Left kidney (tissue), 2 donors: ENCODE data around the gene PRKCA. TPM values are rescaled to one million over a fixed set of nuclear protein-coding genes. Genes with fewer than 3 reads are reported as not detected.
"Not testable (repeated sequence)": the region's sequence is repeated elsewhere in the genome, so short reads cannot be mapped to it uniquely, and the experiment has no call there.

Source experiments
- DNase-seq: peaks from one replicate; pipeline ENCODE4 v3.0.0-alpha.2; 2013
- polyA plus RNA-seq: library from polyadenylated mRNA; unstranded; fragments of 120-200 nt; gene quantifications from one replicate; pipeline ENCODE4 v1.2.1, GENCODE V29; 2013; ENCODE audit not compliant: insufficient read length

PRKCA gene
- polyA plus RNA-seq, 1 donor: 26.9 TPM

GRCh38 chr17:66351033-66351432 is 48.6 kb downstream of the PRKCA start:
- no peak for DNase-seq

DNA sequence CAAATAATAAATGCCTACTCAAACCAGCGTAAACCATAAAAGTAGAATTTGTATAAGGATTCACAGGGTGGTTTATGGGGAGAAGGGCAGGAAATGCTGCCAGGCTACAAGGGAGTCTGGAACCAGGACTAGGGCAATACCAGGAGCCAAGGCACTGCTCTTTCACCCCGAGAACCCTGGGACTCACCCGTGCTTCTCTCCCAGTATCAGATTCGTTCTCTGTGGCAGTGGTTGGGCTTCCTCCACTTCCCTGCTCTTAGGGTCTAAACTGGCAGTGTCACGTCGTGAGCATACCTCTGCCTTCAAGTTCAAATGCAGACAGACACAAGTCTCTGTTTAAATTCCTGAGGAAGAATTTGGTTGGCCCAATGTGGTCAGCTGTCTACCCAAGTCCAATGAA is 49.3 kb downstream of the PRKCA start:
- DNase-seq: no peak

GRCh38 chr17:66353937-66354401 is 51.6 kb downstream of the PRKCA start:
- no peak for DNase-seq

DNA sequence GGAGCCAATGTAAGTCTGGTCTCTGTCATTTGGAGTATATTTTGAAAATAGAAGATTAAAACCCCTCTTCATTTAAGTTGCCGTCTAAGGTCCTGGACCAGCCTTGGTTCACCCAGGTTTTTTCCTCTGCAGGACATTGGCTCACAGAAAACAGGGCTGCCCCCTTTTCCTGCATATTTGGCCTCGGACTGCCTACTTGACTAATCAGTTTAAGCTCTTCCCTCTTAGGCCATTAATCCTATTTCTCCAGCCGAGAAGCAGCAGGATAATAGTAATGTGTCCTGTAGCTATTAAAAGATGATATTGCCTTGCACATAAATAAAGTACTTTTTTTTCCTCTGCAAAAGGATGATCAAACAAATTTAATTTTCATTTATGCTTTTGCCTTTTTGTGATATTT is 52.1 kb downstream of the PRKCA start:
- DNase-seq: no peak

DNA sequence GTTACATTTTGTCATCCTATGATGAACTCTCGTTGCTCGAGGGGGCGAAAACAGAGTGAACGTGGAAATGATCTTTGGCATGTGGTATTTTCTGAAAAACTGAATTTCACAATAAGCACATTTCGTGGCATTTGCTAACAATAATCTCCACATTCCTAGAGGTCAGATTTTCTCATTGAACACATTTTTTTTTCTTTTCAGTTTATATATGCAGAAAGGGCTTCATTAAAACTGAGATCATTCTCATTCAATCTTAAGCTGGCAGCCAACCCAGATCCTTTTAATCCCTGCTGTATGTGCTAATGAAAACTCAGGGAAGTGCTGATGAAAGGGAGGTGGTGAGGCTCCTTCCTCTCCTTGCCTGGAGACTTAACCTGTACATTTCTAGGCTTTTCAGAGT is 52.6 kb downstream of the PRKCA start:
- DNase-seq: no peak

- no peak for DNase-seq
These were observed 53.1 kb downstream of the PRKCA start for GRCh38 chr17:66355510-66355909.

GRCh38 chr17:66357037-66357436 is 54.6 kb downstream of the PRKCA start:
- no peak for DNase-seq

GRCh38 chr17:66359351-66359750 is 56.9 kb downstream of the PRKCA start:
- DNase-seq: no peak

- not testable (repeated sequence) for DNase-seq
These were observed 58.6 kb downstream of the PRKCA start for GRCh38 chr17:66360961-66361565.

GRCh38 chr17:66364508-66364907 is 62.1 kb downstream of the PRKCA start:
- no peak for DNase-seq

DNA sequence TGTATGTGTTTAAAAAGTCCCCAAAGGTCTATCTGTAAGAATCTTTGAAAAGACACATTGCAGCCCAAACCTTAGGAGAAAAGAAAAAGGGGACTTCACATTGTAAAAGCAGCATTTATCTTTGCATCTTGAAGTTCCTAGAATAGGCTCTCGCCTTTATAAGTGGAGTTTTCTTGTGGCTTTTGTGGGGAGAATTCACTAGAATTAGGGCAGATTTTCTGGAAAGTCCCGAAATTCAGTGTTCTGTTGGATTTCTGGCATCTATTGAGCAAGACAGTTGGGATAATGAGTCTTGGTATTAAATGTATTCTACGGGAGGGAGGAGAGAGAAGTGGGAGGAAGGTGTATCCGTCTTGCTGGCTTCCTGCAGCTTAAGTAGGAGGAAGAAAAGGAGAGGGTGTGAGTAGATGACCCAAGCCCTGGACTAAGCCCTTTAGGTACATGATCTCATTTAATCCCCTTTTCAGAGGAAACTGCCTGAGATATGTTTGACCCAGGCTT is 62.6 kb downstream of the PRKCA start:
- no peak for DNase-seq

DNA sequence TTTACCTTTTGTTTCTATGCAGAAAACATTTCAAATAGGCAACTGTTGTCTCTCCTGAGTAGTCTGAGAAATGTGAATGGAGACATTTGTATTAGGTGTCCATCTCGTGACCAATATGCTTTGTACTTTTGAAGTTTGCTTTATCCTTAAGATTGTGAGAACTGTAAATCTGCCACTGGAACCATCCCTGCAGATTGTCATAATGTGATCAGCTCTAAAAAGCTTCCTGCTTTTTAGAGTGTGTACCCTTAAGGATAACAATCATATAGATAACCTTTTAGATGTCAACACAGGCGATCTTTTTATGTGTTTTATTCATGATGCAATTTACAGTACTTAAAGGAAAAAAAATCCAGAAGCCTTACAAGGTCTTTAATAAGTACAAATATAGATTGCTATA is 63.5 kb downstream of the PRKCA start:
- no peak for DNase-seq

- no peak for DNase-seq
These were observed 64.7 kb downstream of the PRKCA start for GRCh38 chr17:66367107-66367506.

DNA sequence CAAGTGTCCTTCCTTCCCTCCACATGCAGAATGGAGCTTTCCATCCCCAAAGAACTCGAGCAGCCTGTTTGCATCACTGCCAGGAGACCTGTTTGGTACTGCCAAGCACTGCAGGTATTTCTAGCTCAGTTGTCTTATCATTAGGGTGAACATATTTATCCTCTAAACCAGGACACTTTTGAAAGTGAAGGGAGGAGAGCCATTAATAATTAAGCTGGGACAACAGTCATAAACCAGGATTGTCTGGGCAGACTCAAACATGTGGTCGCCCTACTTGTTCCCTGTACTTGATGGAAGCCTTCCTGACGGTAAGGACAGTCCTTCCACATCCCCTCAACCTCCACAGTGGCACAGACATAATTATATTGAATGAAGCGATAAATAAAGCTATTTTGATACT is 67.4 kb downstream of the PRKCA start:
- no peak for DNase-seq

GRCh38 chr17:66371561-66371960 is 69.1 kb downstream of the PRKCA start:
- DNase-seq: no peak

DNA sequence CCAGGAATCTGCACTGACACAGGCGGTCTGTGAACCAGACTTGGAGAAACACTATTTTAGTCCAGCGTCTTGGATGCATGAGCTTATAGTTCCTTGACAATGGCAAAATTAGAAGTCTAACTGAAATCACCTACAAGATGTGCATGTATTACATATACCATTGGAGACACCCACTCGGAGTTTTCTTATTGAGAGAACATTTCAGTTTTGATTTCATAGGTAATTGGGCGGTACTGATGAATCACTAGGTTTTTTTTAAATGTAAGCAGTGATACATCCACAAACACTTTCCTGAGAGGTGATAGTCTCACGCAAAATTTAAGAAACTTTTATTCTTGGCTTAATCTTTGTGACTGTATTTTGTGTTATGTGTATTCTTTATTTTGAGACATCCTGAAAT is 69.8 kb downstream of the PRKCA start:
- no peak for DNase-seq

- no peak for DNase-seq
These were observed 70.7 kb downstream of the PRKCA start for GRCh38 chr17:66373079-66373478.

GRCh38 chr17:66373944-66374817 is 71.8 kb downstream of the PRKCA start:
- DNase-seq: peak; percentile 60

- DNase-seq: no peak
These were observed 72.7 kb downstream of the PRKCA start for GRCh38 chr17:66375121-66375520.

DNA sequence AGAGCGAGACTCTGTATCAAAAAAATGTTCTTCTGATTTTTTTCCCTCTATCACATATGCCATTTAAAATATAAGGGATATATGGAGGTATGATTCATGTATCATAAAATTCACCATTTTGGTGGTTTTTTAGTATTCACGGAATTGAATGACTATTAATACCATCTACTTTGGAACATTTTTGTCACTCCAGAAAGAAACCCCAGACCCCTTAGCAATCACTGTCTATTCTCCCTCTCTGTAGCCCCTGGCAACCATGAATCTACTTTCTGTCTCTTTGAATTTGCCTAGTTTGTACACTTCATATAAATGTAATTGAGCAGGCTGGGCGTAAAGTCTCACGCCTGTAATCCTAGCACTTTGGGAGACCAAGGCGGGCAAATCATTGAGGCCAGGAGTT is 75.9 kb downstream of the PRKCA start:
- no peak for DNase-seq

GRCh38 chr17:66379544-66379943 is 77.1 kb downstream of the PRKCA start:
- DNase-seq: no peak

DNA sequence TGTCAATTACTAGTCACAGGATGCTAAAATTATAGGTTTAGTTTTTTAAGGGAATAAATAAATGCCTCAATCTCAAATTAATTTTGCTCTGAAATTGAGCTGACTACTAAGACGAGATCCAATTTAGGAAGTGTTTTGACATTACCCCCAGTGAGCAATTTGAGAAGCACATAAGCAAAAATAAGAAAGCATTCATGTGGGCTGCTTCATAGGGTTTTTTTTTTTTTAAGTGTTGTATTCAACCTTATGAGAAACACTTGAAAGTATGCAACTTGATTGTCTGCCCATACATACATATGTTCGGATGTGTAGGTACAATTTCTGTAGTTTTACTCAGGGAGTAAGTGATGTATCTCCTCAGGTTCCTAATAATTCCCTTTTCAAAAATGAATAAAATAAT is 77.6 kb downstream of the PRKCA start:
- no peak for DNase-seq

DNA sequence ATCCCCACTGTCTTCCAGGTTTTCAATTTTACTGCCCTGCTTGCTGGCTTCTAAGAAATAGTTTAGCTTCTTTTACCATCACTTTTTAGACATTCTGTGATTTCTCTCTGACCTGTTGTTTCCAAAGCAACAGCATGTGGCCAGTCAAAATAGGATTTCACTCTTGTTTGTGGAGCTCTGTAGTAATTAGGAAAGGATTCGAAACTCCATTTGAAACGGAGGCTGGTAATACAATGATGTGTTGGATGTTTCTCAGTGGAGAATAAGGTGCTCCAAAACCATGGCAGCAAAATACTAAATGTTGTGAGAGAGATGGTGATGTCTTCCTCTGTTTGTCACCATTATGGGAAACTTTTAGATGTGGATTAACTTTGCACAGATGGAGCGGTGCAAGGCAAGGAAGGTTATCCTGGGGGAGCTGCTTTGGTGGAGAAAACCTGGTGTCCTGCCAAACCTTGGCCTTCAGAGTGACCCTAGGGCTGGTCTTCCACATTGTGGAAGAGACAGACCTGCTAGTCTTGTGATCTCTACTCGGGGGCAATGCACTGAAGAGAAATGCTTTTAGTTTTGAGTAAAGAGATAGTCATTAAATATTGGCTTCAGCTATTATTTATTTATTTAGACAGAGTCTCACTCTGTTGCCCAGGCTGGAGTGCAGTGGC is 79.4 kb downstream of the PRKCA start:
- no peak for DNase-seq
